Astrocyte of the cerebellum (primary cell): ENCODE results near the gene CDRT4.

Experiments used
- DNase-seq: peaks from one replicate; pipeline ENCODE4 v3.0.0-alpha.2; 2011; ENCODE audit warnings: low read depth
- H3K4me3 ChIP-seq: 2 replicates; pipeline ENCODE4 v1.5.1; 2011; ENCODE audit warnings: mild to moderate bottlenecking, low read depth, low read length, moderate library complexity
- CTCF ChIP-seq: IDR thresholded peaks from 2 replicates; pipeline ENCODE4 v1.5.1; 2012; ENCODE audit warnings: low read length, low read depth, moderate library complexity, mild to moderate bottlenecking; ENCODE audit errors: missing control alignments
- in situ Hi-C: cut with HindIII; loops from 2 replicates; pipeline ENCODE4 v1.10.0; 2017; ENCODE audit warnings: low sequenced_read_pairs

CDRT4 gene

GRCh38 chr17:15404106-15405057, 63.0 kb downstream of the CDRT4 start:
- H3K4me3 ChIP-seq: no peak overlapping the region
- in situ Hi-C loops: no loop called here
- no peak for TF ChIP-seq CTCF
- no peak for DNase-seq

- DNase-seq: no peak
- in situ Hi-C loops: no loop called here
- no peak overlapping the region for H3K4me3 ChIP-seq
- TF ChIP-seq CTCF: no peak
Measured at GRCh38 chr17:15403276-15403939, 64.0 kb downstream of the CDRT4 start.

GRCh38 chr17:15399443-15399842, 68.0 kb downstream of the CDRT4 start:
- in situ Hi-C loops: no loop called here
- no peak for TF ChIP-seq CTCF
- no peak for DNase-seq
- no peak overlapping the region for H3K4me3 ChIP-seq

GRCh38 chr17:15398736-15399331, 68.6 kb downstream of the CDRT4 start:
- TF ChIP-seq CTCF: no peak
- in situ Hi-C loops: no loop called here

GRCh38 chr17:15398291-15398690, 69.1 kb downstream of the CDRT4 start:
- peak; percentile 51 for DNase-seq
- in situ Hi-C loops: no loop called here
- H3K4me3 ChIP-seq: no peak overlapping the region
- TF ChIP-seq CTCF: no peak

More at GRCh38 chr17:15398736-15399331, 68.6 kb downstream of the CDRT4 start:
- no peak overlapping the region for H3K4me3 ChIP-seq
- no peak for DNase-seq

GRCh38 chr17:15397620-15398019, 69.8 kb downstream of the CDRT4 start:
- H3K4me3 ChIP-seq: no peak overlapping the region
- in situ Hi-C loops: no loop called here
- no peak for DNase-seq
- TF ChIP-seq CTCF: no peak
